OCI-LY3 (cell line): ENCODE data around the gene PDILT.

Source experiments
- CTCF ChIP-seq: fragments of 200-600, 300-600 bp; sonication (generic); IDR thresholded peaks from 2 replicates; pipeline ENCODE4 v1.5.1; 2014; ENCODE audit warnings: antibody characterized with exemption, low read length, low read depth
- EZH2phosphoT487 ChIP-seq: fragments of 200-600 bp; shearing (Covaris generic); IDR thresholded peaks from 2 replicates; pipeline ENCODE4 v1.6.1; 2018; ENCODE audit warnings: antibody characterized with exemption, mixed run types, low read depth

GRCh38 chr16:20318437-20318836 lies 86.1 kb downstream of the PDILT start:
- no peak for TF ChIP-seq CTCF
- TF ChIP-seq EZH2phosphoT487, result no peak
